PC-3 (cell line): ENCODE results near the gene KCNIP4. TPM values are rescaled to one million over a fixed set of nuclear protein-coding genes. Genes with fewer than 3 reads are reported as not detected.
A peak's percentile ranks its signal among the peaks of the same experiment; 100 is the strongest.

ENCODE experiments used
- ATAC-seq: fragments of 200-7000 bp; cut with Tn5 transposase; 2 replicates; pipeline ENCODE4 v1.9.1; 2020; ENCODE audit warnings: mild to moderate bottlenecking, moderate library complexity
- BruUV-seq: library from RNA; stranded (reverse); fragments of 400-500 nt; replicated peaks from 2 replicates; lab custom pipeline; 2021; lab: Mats Ljungman, UMichigan
- CTCF ChIA-PET: fragments of 300-600 bp; sonication (Branson Sonifier 250); formaldehyde crosslinking; loops from one replicate; lab custom pipeline; 2022; ENCODE audit warnings: antibody characterized with exemption; lab: Charles Lee
- POLR2A ChIA-PET: fragments of 300-600 bp; sonication (Branson Sonifier 250); formaldehyde crosslinking; loops from one replicate; lab custom pipeline; 2022; ENCODE audit warnings: antibody characterized with exemption; ENCODE audit not compliant: unreplicated experiment; lab: Charles Lee
- DNase-seq: peaks from one replicate; pipeline ENCODE4 v3.0.0-alpha.2; 2015
- H2AFZ ChIP-seq: fragments of 300-600 bp; sonication (generic); 2 replicates; pipeline ENCODE4 v1.6.0; 2016; ENCODE audit warnings: antibody characterized with exemption, low read length
- H3F3A ChIP-seq: fragments of 300-600 bp; sonication (generic); one replicate; pipeline ENCODE4 v1.6.0; 2017; ENCODE audit warnings: antibody characterized with exemption, low read length, control low read depth, mild to moderate bottlenecking; ENCODE audit not compliant: unreplicated experiment
- H3K27ac ChIP-seq: fragments of 300-600 bp; sonication (generic); 2 replicates; pipeline ENCODE4 v1.5.1; 2016; ENCODE audit warnings: mild to moderate bottlenecking, low read length
- H3K27me3 ChIP-seq: fragments of 300-600 bp; sonication (generic); 2 replicates; pipeline ENCODE4 v1.6.1; 2016; ENCODE audit warnings: low read length, mixed read lengths
- H3K36me3 ChIP-seq: fragments of 300-600 bp; sonication (generic); 2 replicates; pipeline ENCODE4 v1.6.1; 2016; ENCODE audit warnings: low read depth, mixed run types, low read length, mixed read lengths
- H3K4me1 ChIP-seq: fragments of 300-600 bp; sonication (generic); 2 replicates; pipeline ENCODE4 v1.5.1; 2016; ENCODE audit warnings: low read length; ENCODE audit not compliant: insufficient read depth
- H3K4me2 ChIP-seq: fragments of 300-600 bp; sonication (generic); 2 replicates; pipeline ENCODE4 v1.6.0; 2016; ENCODE audit warnings: low read length
- H3K4me3 ChIP-seq: fragments of 300-600 bp; sonication (generic); 2 replicates; pipeline ENCODE4 v1.5.1; 2016; ENCODE audit warnings: mild to moderate bottlenecking, low read length, mixed read lengths
- H3K79me2 ChIP-seq: fragments of 300-600 bp; sonication (generic); 2 replicates; pipeline ENCODE4 v1.6.1; 2017; ENCODE audit warnings: low read length, mixed read lengths
- H3K9ac ChIP-seq: fragments of 300-600 bp; sonication (generic); 2 replicates; pipeline ENCODE4 v1.6.0; 2016; ENCODE audit warnings: mild to moderate bottlenecking, low read length
- H3K9me2 ChIP-seq: fragments of 300-600 bp; sonication (generic); replicated peaks from 2 replicates; pipeline ENCODE4 v1.6.1; 2016; ENCODE audit warnings: mixed run types, low read length, mixed read lengths
- H3K9me3 ChIP-seq: fragments of 300-600 bp; sonication (generic); 2 replicates; pipeline ENCODE4 v1.6.1; 2016; ENCODE audit warnings: low read length, mixed read lengths
- H4K20me1 ChIP-seq: fragments of 300-600 bp; sonication (generic); 2 replicates; pipeline ENCODE4 v1.6.1; 2016; ENCODE audit warnings: low read length, mixed read lengths
- CTCF ChIP-seq: fragments of 300-600 bp; sonication (generic); conservative IDR thresholded peaks from 2 replicates; pipeline ENCODE4 v1.5.1; 2017; ENCODE audit warnings: antibody characterized with exemption, low read depth, mild to moderate bottlenecking, low read length
- EZH2 ChIP-seq: fragments of 300-600 bp; sonication (generic); IDR thresholded peaks from one replicate; pipeline ENCODE4 v1.6.1; 2017; ENCODE audit warnings: antibody characterized with exemption, mild to moderate bottlenecking, low read length; ENCODE audit not compliant: unreplicated experiment
- EZH2phosphoT487 ChIP-seq: fragments of 300-600 bp; sonication (generic); IDR thresholded peaks from 2 replicates; pipeline ENCODE4 v1.6.1; 2018; ENCODE audit warnings: mild to moderate bottlenecking, antibody characterized with exemption, low read length, borderline replicate concordance
- intact Hi-C: fragments of 100-400 bp; cut with micrococcal nuclease; formaldehyde crosslinking; loops from 2 replicates; pipeline ENCODE4 v1.9.0; 2023
- total RNA-seq: library from RNA; depleted of rRNA; stranded (reverse); fragments of >200 nt; gene quantifications from 2 replicates; pipeline ENCODE4 v1.2.3, GENCODE V29; 2014

The KCNIP4 gene
- total RNA-seq, 1 experiment from 2014 or later, result not detected

GRCh38 chr4:21304540-21304887 is 644.1 kb downstream of the KCNIP4 start:
- BruUV-seq, result no TSS peak
- Histone ChIP-seq H3K79me2 (no peaks in the 10 kb centered on the region), H3K27ac (no peak overlapping the region), H3K36me3 (no peaks in the 10 kb centered on the region), H3K9ac (no peak overlapping the region), H4K20me1 (no peaks in the 10 kb centered on the region), H3K4me1 (no peaks in the 10 kb centered on the region), H3F3A (no peaks in the 10 kb centered on the region), H2AFZ (no peak overlapping the region), H3K4me3 (no peak overlapping the region), H3K9me3 (no peaks in the 10 kb centered on the region), H3K4me2 (no peak overlapping the region), H3K27me3 (peaks cover 49% of the 10 kb centered on the region), H3K9me2 (no peaks in the 10 kb centered on the region)
- TF ChIP-seq CTCF, result no peak
- TF ChIP-seq EZH2, result no peak
- TF ChIP-seq EZH2phosphoT487, result no peak
- DNase-seq (peak; percentile 2), ATAC-seq (no peak)
- intact Hi-C loops, result no loop called here
- POLR2A ChIA-PET, result no interaction called here
- CTCF ChIA-PET, result no interaction called here

GRCh38 chr4:21290562-21290961 is 658.0 kb downstream of the KCNIP4 start:
- ChIA-PET CTCF (no interaction called here), POLR2A (no interaction called here)
- Histone ChIP-seq H3K4me3 (no peak overlapping the region), H3K9ac (no peak overlapping the region), H3K79me2 (no peaks in the 10 kb centered on the region), H3K4me1 (no peaks in the 10 kb centered on the region), H3K36me3 (no peaks in the 10 kb centered on the region), H4K20me1 (no peaks in the 10 kb centered on the region), H3K9me2 (no peaks in the 10 kb centered on the region), H3K27me3 (no peaks in the 10 kb centered on the region), H3K9me3 (no peaks in the 10 kb centered on the region), H2AFZ (no peak overlapping the region), H3K27ac (no peak overlapping the region), H3K4me2 (no peak overlapping the region), H3F3A (no peaks in the 10 kb centered on the region)
- TF ChIP-seq CTCF (no peak), EZH2phosphoT487 (no peak), EZH2 (no peak)
- intact Hi-C loops, result no loop called here
- no TSS peak for BruUV-seq
- no peak for DNase-seq
- no peak for ATAC-seq

- no peaks in the 10 kb centered on the region for H3K9me2 ChIP-seq
- no peak overlapping the region for H3K27ac ChIP-seq
- no peak overlapping the region for H3K4me3 ChIP-seq
- no peak for ATAC-seq
- intact Hi-C loops, result no loop called here
- ChIA-PET CTCF (no interaction called here), POLR2A (no interaction called here)
- H3K9ac ChIP-seq, result no peak overlapping the region
- no peak overlapping the region for H2AFZ ChIP-seq
- BruUV-seq, result no TSS peak
- H3K9me3 ChIP-seq, result no peaks in the 10 kb centered on the region
- H3K36me3 ChIP-seq, result no peaks in the 10 kb centered on the region
- no peaks in the 10 kb centered on the region for H3F3A ChIP-seq
- DNase-seq, result no peak
- no peak overlapping the region for H3K4me2 ChIP-seq
- H4K20me1 ChIP-seq, result no peaks in the 10 kb centered on the region
- H3K79me2 ChIP-seq, result no peaks in the 10 kb centered on the region
- TF ChIP-seq CTCF (no peak), EZH2 (no peak), EZH2phosphoT487 (no peak)
- no peaks in the 10 kb centered on the region for H3K27me3 ChIP-seq
- H3K4me1 ChIP-seq, result no peaks in the 10 kb centered on the region
Observed at GRCh38 chr4:21276046-21276445, 672.5 kb downstream of the KCNIP4 start.
